Right lobe of liver (tissue), 4 donors: ENCODE data around the gene S1PR2.

Experiments used
- CTCF ChIP-seq, 4 donors: fragments of 200-600 bp in 3 of 4; fragments of 450-650 bp in 1 of 4; IDR thresholded peaks; one replicate each; pipeline versions ENCODE4 v1.5.1 to v1.8.0; 2016 to 2022; ENCODE audit warnings: antibody characterized with exemption in 4 of 4, mild to moderate bottlenecking in 2 of 4
- POLR2A ChIP-seq: fragments of 450-650 bp; IDR thresholded peaks from one replicate; pipeline ENCODE4 v1.6.1; 2017; ENCODE audit warnings: antibody characterized with exemption, mild to moderate bottlenecking
- donor health status: DM: no; HTN: no; CAD: no.
- donor health status: DM: no; HTN: no; CAD: no.
- donor health status: DM: no; HTN: yes; CAD: no.

- TF ChIP-seq CTCF (IDR thresholded peaks at IDR 0.05) (no peak), POLR2A (no peak)
Observed at GRCh38 chr19:10252707-10253106, 21.6 kb upstream of the S1PR2 start.
